ENCODE data around the gene SLC6A19.

- TF ChIP-seq ZBTB20 (tag by site-specific recombination; IDR thresholded peaks at IDR 0.05) (no peak), ZNF394 (tag by site-specific recombination; IDR thresholded peaks at IDR 0.05; ENCODE audit: borderline replicate concordance) (no peak), ZNF416 (tag by site-specific recombination; IDR thresholded peaks at IDR 0.05) (no peak), ZBTB7A (tag by site-specific recombination; IDR thresholded peaks at IDR 0.05; ENCODE audit: low read depth) (no peak), ZBTB10 (tag by site-specific recombination; IDR thresholded peaks at IDR 0.05) (no peak), ZNF768 (tag by site-specific recombination; IDR thresholded peaks at IDR 0.05) (no peak), CTCF (tag by site-specific recombination; IDR thresholded peaks at IDR 0.05) (no peak), ZNF221 (tag by site-specific recombination; IDR thresholded peaks at IDR 0.05; ENCODE audit: borderline replicate concordance) (no peak), ATF2 (tag by site-specific recombination; IDR thresholded peaks at IDR 0.05; ENCODE audit: low read depth) (no peak)
These were observed 14.8 kb upstream of the SLC6A19 start for GRCh38 chr5:1186351-1187233.
